ENCODE results near the gene HAT1. TPM values are rescaled to one million over a fixed set of nuclear protein-coding genes. Genes with fewer than 3 reads are reported as not detected.

The HAT1 gene
- total RNA-seq, 1 experiment from 2014 or later, result 56.8 TPM

- H3K27ac ChIP-seq (ENCODE audit: low read length), result peak overlapping the region; percentile 79
- no peaks in the 10 kb centered on the region for H3K27me3 ChIP-seq (ENCODE audit: low read length)
- peak; percentile 60 for DNase-seq
- peak overlapping the region; percentile 93; the same call in 1 of the 2 replicates for H2AFZ ChIP-seq (ENCODE audit: low read length)
- peak overlapping the region; percentile 84 for H3K4me2 ChIP-seq (ENCODE audit: low read depth, low read length, poor library complexity, severe bottlenecking)
- no peaks in the 10 kb centered on the region for H3K9me2 ChIP-seq (replicated peaks; ENCODE audit: insufficient read depth, low read length)
- H4K20me1 ChIP-seq (ENCODE audit: insufficient read depth, low read depth, low read length), result no peaks in the 10 kb centered on the region
- H3K9me3 ChIP-seq (ENCODE audit: low read length), result no peaks in the 10 kb centered on the region
- H3K4me3 ChIP-seq (ENCODE audit: low read length), result peak overlapping the region; percentile 93
- H3K4me1 ChIP-seq (ENCODE audit: low read length), result peaks cover 30% of the 10 kb centered on the region
- peak overlapping the region; percentile 86 for H3K9ac ChIP-seq (ENCODE audit: low read length)
- H3K79me2 ChIP-seq (ENCODE audit: low read length), result no peaks in the 10 kb centered on the region
- H3K36me3 ChIP-seq (ENCODE audit: insufficient read depth, low read length), result no peaks in the 10 kb centered on the region
Measured at GRCh38 chr2:172000696-172001361, 78.6 kb downstream of the HAT1 start.

- Histone ChIP-seq H3K9me2 (replicated peaks; ENCODE audit: insufficient read depth, low read length) (no peaks in the 10 kb centered on the region), H3K36me3 (ENCODE audit: insufficient read depth, low read length) (no peaks in the 10 kb centered on the region), H3K9ac (ENCODE audit: low read length) (no peak overlapping the region), H3K4me3 (ENCODE audit: low read length) (no peak overlapping the region), H3K27ac (ENCODE audit: low read length) (no peak overlapping the region), H4K20me1 (ENCODE audit: insufficient read depth, low read depth, low read length) (no peaks in the 10 kb centered on the region), H2AFZ (ENCODE audit: low read length) (no peak overlapping the region), H3K27me3 (ENCODE audit: low read length) (no peaks in the 10 kb centered on the region), H3K4me1 (ENCODE audit: low read length) (peaks cover 6% of the 10 kb centered on the region), H3K79me2 (ENCODE audit: low read length) (no peaks in the 10 kb centered on the region), H3K4me2 (ENCODE audit: low read depth, low read length, poor library complexity, severe bottlenecking) (no peak overlapping the region), H3K9me3 (ENCODE audit: low read length) (no peaks in the 10 kb centered on the region)
- DNase-seq, result no peak
Measured at GRCh38 chr2:172007372-172007771, 85.1 kb downstream of the HAT1 start.

- Histone ChIP-seq H3K4me1 (ENCODE audit: low read length) (peaks cover 28% of the 10 kb centered on the region), H2AFZ (ENCODE audit: low read length) (peak overlapping the region; percentile 58; the same call in 1 of the 2 replicates), H3K27me3 (ENCODE audit: low read length) (no peaks in the 10 kb centered on the region), H3K79me2 (ENCODE audit: low read length) (no peaks in the 10 kb centered on the region), H3K4me3 (ENCODE audit: low read length) (no peak overlapping the region), H4K20me1 (ENCODE audit: insufficient read depth, low read depth, low read length) (no peaks in the 10 kb centered on the region), H3K9ac (ENCODE audit: low read length) (no peak overlapping the region), H3K9me3 (ENCODE audit: low read length) (no peaks in the 10 kb centered on the region), H3K36me3 (ENCODE audit: insufficient read depth, low read length) (no peaks in the 10 kb centered on the region), H3K4me2 (ENCODE audit: low read depth, low read length, poor library complexity, severe bottlenecking) (no peak overlapping the region), H3K9me2 (replicated peaks; ENCODE audit: insufficient read depth, low read length) (no peaks in the 10 kb centered on the region), H3K27ac (ENCODE audit: low read length) (no peak overlapping the region)
- no peak for DNase-seq
Measured at GRCh38 chr2:172009823-172010222, 87.6 kb downstream of the HAT1 start.

- DNase-seq, result peak; percentile 30
- 0 out of 2 replicates have a peak overlapping the region, but pooled peaks have one; percentile 8 for H2AFZ ChIP-seq (ENCODE audit: low read length)
- no peaks in the 10 kb centered on the region for H3K9me3 ChIP-seq (ENCODE audit: low read length)
- H3K4me3 ChIP-seq (ENCODE audit: low read length), result no peak overlapping the region
- H4K20me1 ChIP-seq (ENCODE audit: insufficient read depth, low read depth, low read length), result no peaks in the 10 kb centered on the region
- no peaks in the 10 kb centered on the region for H3K79me2 ChIP-seq (ENCODE audit: low read length)
- peak overlapping the region; percentile 84 for H3K27ac ChIP-seq (ENCODE audit: low read length)
- H3K9me2 ChIP-seq (replicated peaks; ENCODE audit: insufficient read depth, low read length), result no peaks in the 10 kb centered on the region
- no peak overlapping the region for H3K9ac ChIP-seq (ENCODE audit: low read length)
- peaks cover 28% of the 10 kb centered on the region for H3K4me1 ChIP-seq (ENCODE audit: low read length)
- H3K36me3 ChIP-seq (ENCODE audit: insufficient read depth, low read length), result no peaks in the 10 kb centered on the region
- H3K4me2 ChIP-seq (ENCODE audit: low read depth, low read length, poor library complexity, severe bottlenecking), result peak overlapping the region; percentile 56
- no peaks in the 10 kb centered on the region for H3K27me3 ChIP-seq (ENCODE audit: low read length)
Measured at GRCh38 chr2:172011812-172012575, 89.7 kb downstream of the HAT1 start.

GRCh38 chr2:172012677-172013391, 90.6 kb downstream of the HAT1 start:
- Histone ChIP-seq H3K36me3 (ENCODE audit: insufficient read depth, low read length) (no peaks in the 10 kb centered on the region), H3K9me2 (replicated peaks; ENCODE audit: insufficient read depth, low read length) (no peaks in the 10 kb centered on the region), H3K9ac (ENCODE audit: low read length) (peak overlapping the region; percentile 55), H3K9me3 (ENCODE audit: low read length) (no peaks in the 10 kb centered on the region), H3K27me3 (ENCODE audit: low read length) (no peaks in the 10 kb centered on the region), H4K20me1 (ENCODE audit: insufficient read depth, low read depth, low read length) (no peaks in the 10 kb centered on the region), H3K27ac (ENCODE audit: low read length) (peak overlapping the region; percentile 84), H3K4me2 (ENCODE audit: low read depth, low read length, poor library complexity, severe bottlenecking) (peak overlapping the region; percentile 56), H3K79me2 (ENCODE audit: low read length) (no peaks in the 10 kb centered on the region), H2AFZ (ENCODE audit: low read length) (peak overlapping the region; percentile 14; the same call in 1 of the 2 replicates), H3K4me3 (ENCODE audit: low read length) (peak overlapping the region; percentile 9; the same call in 1 of the 2 replicates), H3K4me1 (ENCODE audit: low read length) (peaks cover 28% of the 10 kb centered on the region)
- peak; percentile 46 for DNase-seq

- peak overlapping the region; percentile 4; the same call in 1 of the 2 replicates for H2AFZ ChIP-seq (ENCODE audit: low read length)
- H3K9ac ChIP-seq (ENCODE audit: low read length), result peak overlapping the region; percentile 55
- H3K79me2 ChIP-seq (ENCODE audit: low read length), result no peaks in the 10 kb centered on the region
- H3K27ac ChIP-seq (ENCODE audit: low read length), result peak overlapping the region; percentile 84
- H4K20me1 ChIP-seq (ENCODE audit: insufficient read depth, low read depth, low read length), result no peaks in the 10 kb centered on the region
- H3K4me3 ChIP-seq (ENCODE audit: low read length), result peak overlapping the region; percentile 9; the same call in 1 of the 2 replicates
- no peaks in the 10 kb centered on the region for H3K27me3 ChIP-seq (ENCODE audit: low read length)
- H3K9me2 ChIP-seq (replicated peaks; ENCODE audit: insufficient read depth, low read length), result no peaks in the 10 kb centered on the region
- DNase-seq, result peak; percentile 89
- no peaks in the 10 kb centered on the region for H3K36me3 ChIP-seq (ENCODE audit: insufficient read depth, low read length)
- H3K4me1 ChIP-seq (ENCODE audit: low read length), result peaks cover 28% of the 10 kb centered on the region
- no peaks in the 10 kb centered on the region for H3K9me3 ChIP-seq (ENCODE audit: low read length)
- peak overlapping the region; percentile 56 for H3K4me2 ChIP-seq (ENCODE audit: low read depth, low read length, poor library complexity, severe bottlenecking)
Measured at GRCh38 chr2:172013396-172013795, 91.1 kb downstream of the HAT1 start.

GRCh38 chr2:172021074-172021931, 99.0 kb downstream of the HAT1 start:
- H3K4me2 ChIP-seq (ENCODE audit: low read depth, low read length, poor library complexity, severe bottlenecking), result no peak overlapping the region
- no peaks in the 10 kb centered on the region for H3K36me3 ChIP-seq (ENCODE audit: insufficient read depth, low read length)
- H2AFZ ChIP-seq (ENCODE audit: low read length), result peak overlapping the region; percentile 21; the same call in 1 of the 2 replicates
- peaks cover 25% of the 10 kb centered on the region for H3K4me1 ChIP-seq (ENCODE audit: low read length)
- no peaks in the 10 kb centered on the region for H3K27me3 ChIP-seq (ENCODE audit: low read length)
- H3K27ac ChIP-seq (ENCODE audit: low read length), result peak overlapping the region; percentile 67
- DNase-seq, result no peak
- H3K79me2 ChIP-seq (ENCODE audit: low read length), result no peaks in the 10 kb centered on the region
- no peak overlapping the region for H3K4me3 ChIP-seq (ENCODE audit: low read length)
- H3K9me3 ChIP-seq (ENCODE audit: low read length), result no peaks in the 10 kb centered on the region
- no peaks in the 10 kb centered on the region for H3K9me2 ChIP-seq (replicated peaks; ENCODE audit: insufficient read depth, low read length)
- H4K20me1 ChIP-seq (ENCODE audit: insufficient read depth, low read depth, low read length), result no peaks in the 10 kb centered on the region
- H3K9ac ChIP-seq (ENCODE audit: low read length), result no peak overlapping the region
